ENCODE results near the gene RNF168.
"Not testable (repeated sequence)": the region's sequence is repeated elsewhere in the genome, so short reads cannot be mapped to it uniquely, and the experiment has no call there.

Gene RNF168, protein sequence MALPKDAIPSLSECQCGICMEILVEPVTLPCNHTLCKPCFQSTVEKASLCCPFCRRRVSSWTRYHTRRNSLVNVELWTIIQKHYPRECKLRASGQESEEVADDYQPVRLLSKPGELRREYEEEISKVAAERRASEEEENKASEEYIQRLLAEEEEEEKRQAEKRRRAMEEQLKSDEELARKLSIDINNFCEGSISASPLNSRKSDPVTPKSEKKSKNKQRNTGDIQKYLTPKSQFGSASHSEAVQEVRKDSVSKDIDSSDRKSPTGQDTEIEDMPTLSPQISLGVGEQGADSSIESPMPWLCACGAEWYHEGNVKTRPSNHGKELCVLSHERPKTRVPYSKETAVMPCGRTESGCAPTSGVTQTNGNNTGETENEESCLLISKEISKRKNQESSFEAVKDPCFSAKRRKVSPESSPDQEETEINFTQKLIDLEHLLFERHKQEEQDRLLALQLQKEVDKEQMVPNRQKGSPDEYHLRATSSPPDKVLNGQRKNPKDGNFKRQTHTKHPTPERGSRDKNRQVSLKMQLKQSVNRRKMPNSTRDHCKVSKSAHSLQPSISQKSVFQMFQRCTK

DNA sequence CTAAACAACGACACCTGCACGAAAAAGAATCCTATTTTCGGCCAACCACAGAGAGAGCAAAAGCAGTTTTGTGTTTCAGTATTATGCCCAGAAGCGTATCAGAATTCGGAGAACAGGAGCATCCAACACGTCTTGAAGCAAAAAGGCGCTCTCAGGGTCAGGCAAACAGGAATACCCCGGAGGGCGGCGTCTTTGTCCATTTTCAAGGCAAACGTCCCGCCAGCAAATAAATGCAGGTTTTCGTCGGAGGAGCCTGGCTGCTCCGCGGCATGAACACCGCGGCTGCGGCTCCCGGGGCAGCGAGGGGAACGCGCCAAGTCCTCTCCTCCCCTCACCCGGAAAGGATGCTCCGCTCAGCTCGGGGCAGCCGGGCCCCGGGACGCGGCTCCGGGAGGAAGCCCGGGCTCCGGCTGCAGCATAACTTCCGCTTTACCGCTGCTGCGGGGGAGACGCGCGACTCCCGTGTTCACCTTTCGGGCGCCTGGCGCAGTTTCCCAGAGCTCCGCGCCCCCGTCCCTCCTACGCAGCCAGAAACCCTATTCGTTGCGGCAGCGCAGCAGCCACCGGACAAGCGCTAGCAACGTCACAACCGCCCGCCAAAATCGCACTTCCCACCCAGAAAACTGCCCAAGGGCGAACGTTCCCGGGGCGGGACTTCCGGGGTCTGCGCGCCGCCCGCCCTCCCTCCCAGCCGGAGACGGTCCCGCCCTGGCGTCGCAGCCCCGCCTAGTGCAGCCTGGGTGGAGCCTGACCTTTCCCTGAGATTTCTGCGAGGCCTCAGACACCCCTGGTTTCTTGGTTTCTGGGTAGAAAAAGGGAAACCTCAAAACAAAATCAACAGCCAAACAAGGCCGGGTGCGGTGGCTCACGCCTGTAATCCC is at the start of gene RNF168:
Gene RNF168 (minus strand): TSS at position 573 of the 881 bp plus-strand sequence. CDS start 595 bp downstream, outside the sequence.
- ChIA-PET POLR2A (interaction anchor here (0.5 kb wide), 1 partner anchor 71 kb away, joined by 4 read pairs; no protein-coding TSS in a partner anchor), CTCF (interaction anchor here (1.0 to 2.0 kb wide), 3 partner anchors 15 to 252 kb away, joined by 3 to 5 read pairs (median 4); no protein-coding TSS in a partner anchor)
- H3K4me3 ChIP-seq (ENCODE audit: low read depth, low read length), result peak within 1 kb of the TSS; percentile 94
- TF ChIP-seq, protein P1, sequence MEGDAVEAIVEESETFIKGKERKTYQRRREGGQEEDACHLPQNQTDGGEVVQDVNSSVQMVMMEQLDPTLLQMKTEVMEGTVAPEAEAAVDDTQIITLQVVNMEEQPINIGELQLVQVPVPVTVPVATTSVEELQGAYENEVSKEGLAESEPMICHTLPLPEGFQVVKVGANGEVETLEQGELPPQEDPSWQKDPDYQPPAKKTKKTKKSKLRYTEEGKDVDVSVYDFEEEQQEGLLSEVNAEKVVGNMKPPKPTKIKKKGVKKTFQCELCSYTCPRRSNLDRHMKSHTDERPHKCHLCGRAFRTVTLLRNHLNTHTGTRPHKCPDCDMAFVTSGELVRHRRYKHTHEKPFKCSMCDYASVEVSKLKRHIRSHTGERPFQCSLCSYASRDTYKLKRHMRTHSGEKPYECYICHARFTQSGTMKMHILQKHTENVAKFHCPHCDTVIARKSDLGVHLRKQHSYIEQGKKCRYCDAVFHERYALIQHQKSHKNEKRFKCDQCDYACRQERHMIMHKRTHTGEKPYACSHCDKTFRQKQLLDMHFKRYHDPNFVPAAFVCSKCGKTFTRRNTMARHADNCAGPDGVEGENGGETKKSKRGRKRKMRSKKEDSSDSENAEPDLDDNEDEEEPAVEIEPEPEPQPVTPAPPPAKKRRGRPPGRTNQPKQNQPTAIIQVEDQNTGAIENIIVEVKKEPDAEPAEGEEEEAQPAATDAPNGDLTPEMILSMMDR (IDR thresholded peaks at IDR 0.05; ENCODE audit: insufficient read depth, low read length, missing control alignments), result no peak
- peak; percentile 54 for DNase-seq (ENCODE audit: low read depth, low spot score)

DNA sequence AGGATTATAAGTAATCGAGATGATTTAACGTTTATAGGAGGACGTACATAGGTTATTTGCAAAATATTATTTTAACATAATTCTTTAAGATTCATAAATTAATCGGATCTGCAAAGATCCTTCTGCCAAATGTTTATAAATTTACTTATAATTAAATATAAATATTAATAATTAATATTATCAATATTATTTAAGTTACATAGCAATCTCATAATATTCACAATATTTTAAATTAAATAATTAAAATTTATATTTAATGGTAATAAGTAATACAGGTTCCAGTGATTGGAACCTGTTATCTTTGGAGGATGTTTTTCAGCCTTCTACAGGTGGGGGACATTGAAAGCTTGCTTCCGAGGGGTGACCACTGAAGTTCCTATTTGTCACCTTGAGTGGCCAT is 48.7 kb upstream of the RNF168 start:
- ChIA-PET POLR2A (no interaction called here), CTCF (interaction anchor here (1.6 kb wide), 1 partner anchor 30 kb away, joined by 3 read pairs; no protein-coding TSS in a partner anchor)
- TF ChIP-seq, protein P1 (IDR thresholded peaks at IDR 0.05; ENCODE audit: insufficient read depth, low read length, missing control alignments), result no peak
- H3K4me3 ChIP-seq (ENCODE audit: low read depth, low read length), result no peak overlapping the region
- DNase-seq (ENCODE audit: low read depth, low spot score), result no peak

DNA sequence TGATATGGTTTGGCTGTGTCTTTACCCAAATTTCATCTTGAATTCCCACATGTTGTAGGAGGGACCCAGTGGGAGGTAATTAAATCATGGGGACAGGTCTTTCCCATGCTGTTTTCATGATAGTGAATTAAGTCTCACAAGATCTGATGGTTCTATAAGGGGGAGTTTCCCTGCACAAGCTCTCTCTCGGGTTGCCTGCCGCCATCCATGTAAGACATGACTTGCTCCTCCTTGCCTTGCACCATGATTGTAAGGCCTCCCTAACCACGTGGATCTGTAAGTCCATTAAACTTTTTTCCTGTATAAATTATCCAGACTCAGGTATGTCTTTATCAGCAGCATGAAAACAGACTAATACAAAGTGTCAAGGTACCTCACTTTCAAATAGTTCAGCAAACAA is 46.6 kb upstream of the RNF168 start:
- CTCF ChIA-PET; POLR2A ChIA-PET; H3K4me3 ChIP-seq (ENCODE audit: low read depth, low read length); DNase-seq (ENCODE audit: low read depth, low spot score): not testable (repeated sequence)

DNA sequence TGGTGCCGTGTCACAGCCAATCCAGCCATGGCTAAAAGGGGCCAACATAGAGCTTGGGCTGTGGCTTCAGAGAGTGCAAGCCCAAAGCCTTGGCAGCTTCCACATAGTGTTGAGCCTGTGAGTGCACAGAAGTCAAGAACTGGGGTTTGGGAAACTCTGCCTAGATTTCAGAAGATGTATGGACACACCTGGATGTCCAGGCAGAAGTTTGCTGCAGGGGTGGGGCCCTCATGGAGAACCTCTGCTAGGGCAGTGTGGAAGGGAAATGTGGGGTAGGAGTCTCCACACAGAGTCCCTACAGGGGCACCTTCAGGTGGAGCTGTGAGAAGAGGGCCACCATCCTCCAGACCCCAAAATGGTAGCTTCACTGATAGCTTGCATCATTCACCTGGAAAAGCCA is 45.7 kb upstream of the RNF168 start:
- DNase-seq (ENCODE audit: low read depth, low spot score); H3K4me3 ChIP-seq (ENCODE audit: low read depth, low read length); CTCF ChIA-PET; POLR2A ChIA-PET: not testable (repeated sequence)

DNA sequence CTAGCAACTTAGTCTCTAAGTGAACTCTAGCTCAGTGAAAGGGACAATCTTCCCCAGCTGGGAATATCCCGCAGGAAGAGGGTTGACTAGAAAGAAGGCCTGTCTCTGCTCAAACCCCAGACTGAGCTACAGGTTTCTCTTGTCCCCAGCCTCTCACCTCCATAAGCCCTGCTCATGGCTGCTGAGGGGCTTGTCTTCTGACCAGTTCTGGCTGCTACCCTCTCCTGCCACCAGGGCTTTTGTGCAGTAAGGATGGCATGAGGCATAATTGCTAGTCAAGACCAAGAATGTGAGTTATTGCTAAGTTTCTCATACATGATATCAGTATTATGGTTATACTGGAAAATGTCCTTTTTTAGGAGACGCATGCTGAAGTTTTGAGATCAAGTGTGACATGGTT is 43.5 kb upstream of the RNF168 start:
- TF ChIP-seq, protein P1 (IDR thresholded peaks at IDR 0.05; ENCODE audit: insufficient read depth, low read length, missing control alignments), result no peak
- no peak overlapping the region for H3K4me3 ChIP-seq (ENCODE audit: low read depth, low read length)
- DNase-seq (ENCODE audit: low read depth, low spot score), result no peak
- CTCF ChIA-PET, result interaction anchor here (1.0 to 1.6 kb wide), 3 partner anchors 9 to 138 kb away, joined by 3 to 4 read pairs (median 4); no protein-coding TSS in a partner anchor
- POLR2A ChIA-PET, result no interaction called here

DNA sequence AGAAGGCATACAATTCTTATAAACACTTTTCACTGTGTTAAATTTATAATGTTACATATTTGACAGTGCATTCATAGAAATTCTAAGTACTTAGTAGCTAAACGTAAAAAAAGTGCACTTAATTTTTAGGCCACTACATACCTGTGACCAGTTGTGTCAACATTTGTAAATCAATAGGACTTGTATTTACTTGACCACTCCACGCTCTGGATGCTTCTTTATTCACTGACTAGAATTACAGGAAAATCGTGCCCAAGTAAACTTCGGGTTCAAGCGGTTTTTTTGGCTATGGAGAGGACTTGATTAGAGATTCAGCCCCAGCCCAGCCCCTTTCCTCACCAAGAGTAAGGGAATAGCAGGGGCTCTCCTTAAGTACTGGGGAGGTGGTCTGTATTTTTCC is 43.0 kb upstream of the RNF168 start:
- ChIA-PET POLR2A (no interaction called here), CTCF (interaction anchor here (1.2 to 1.6 kb wide), 2 partner anchors 8 to 18 kb away, joined by 4 read pairs; no protein-coding TSS in a partner anchor)
- no peak for DNase-seq (ENCODE audit: low read depth, low spot score)
- TF ChIP-seq, protein P1 (IDR thresholded peaks at IDR 0.05; ENCODE audit: insufficient read depth, low read length, missing control alignments), result no peak
- no peak overlapping the region for H3K4me3 ChIP-seq (ENCODE audit: low read depth, low read length)

Data from AG04449 (cell line).